Ovary (tissue), 3 donors: Measurements from ENCODE around the gene DHRS12.

ENCODE experiments used
- POLR2A ChIP-seq: fragments of 450-650 bp; IDR thresholded peaks from one replicate; pipeline ENCODE4 v1.6.1; 2017; ENCODE audit warnings: antibody characterized with exemption, mild to moderate bottlenecking, moderate library complexity
- TF ChIP-seq, protein P1 (sequence below), 3 donors: fragments of 450-650 bp in 2 of 3; fragments of 200-600 bp in 1 of 3; IDR thresholded peaks; one replicate each; pipeline versions ENCODE4 v1.5.1 to v1.8.0; 2016 to 2022; ENCODE audit warnings: antibody characterized with exemption in 3 of 3, mild to moderate bottlenecking in 1 of 3
- donor health status: DM: no; HTN: no; CAD: no.

- TF ChIP-seq, protein P1, sequence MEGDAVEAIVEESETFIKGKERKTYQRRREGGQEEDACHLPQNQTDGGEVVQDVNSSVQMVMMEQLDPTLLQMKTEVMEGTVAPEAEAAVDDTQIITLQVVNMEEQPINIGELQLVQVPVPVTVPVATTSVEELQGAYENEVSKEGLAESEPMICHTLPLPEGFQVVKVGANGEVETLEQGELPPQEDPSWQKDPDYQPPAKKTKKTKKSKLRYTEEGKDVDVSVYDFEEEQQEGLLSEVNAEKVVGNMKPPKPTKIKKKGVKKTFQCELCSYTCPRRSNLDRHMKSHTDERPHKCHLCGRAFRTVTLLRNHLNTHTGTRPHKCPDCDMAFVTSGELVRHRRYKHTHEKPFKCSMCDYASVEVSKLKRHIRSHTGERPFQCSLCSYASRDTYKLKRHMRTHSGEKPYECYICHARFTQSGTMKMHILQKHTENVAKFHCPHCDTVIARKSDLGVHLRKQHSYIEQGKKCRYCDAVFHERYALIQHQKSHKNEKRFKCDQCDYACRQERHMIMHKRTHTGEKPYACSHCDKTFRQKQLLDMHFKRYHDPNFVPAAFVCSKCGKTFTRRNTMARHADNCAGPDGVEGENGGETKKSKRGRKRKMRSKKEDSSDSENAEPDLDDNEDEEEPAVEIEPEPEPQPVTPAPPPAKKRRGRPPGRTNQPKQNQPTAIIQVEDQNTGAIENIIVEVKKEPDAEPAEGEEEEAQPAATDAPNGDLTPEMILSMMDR (IDR thresholded peaks at IDR 0.05) = no peak
- no peak for TF ChIP-seq POLR2A
Observed at GRCh38 chr13:51781246-51782022, 22.5 kb downstream of the DHRS12 start.
